Astrocyte (in vitro differentiated cells and primary cell): ENCODE measurements around the gene RUFY1. TPM values are rescaled to one million over a fixed set of nuclear protein-coding genes. Genes with fewer than 3 reads are reported as not detected.
A peak's percentile ranks its signal among the peaks of the same experiment; 100 is the strongest.
"Not testable (repeated sequence)": the region's sequence is repeated elsewhere in the genome, so short reads cannot be mapped to it uniquely, and the experiment has no call there.

Experiments
- DNase-seq: peaks from one replicate; pipeline ENCODE4 v3.0.0-alpha.2; 2010; ENCODE audit warnings: low read depth
- FAIRE-seq: peaks from 2 replicates; lab custom pipeline; 2011; peaks lifted over from hg19 to GRCh38; lab: Jason Lieb, UNC
- H2AFZ ChIP-seq: 2 replicates; pipeline ENCODE4 v1.6.0; 2012; ENCODE audit warnings: low read depth, low read length, inconsistent platforms
- H3K27ac ChIP-seq: 2 replicates; pipeline ENCODE4 v1.5.1; 2011; ENCODE audit warnings: low read depth, low read length, inconsistent platforms
- H3K27me3 ChIP-seq: 2 replicates; pipeline ENCODE4 v1.6.0; 2011; ENCODE audit warnings: low read length, inconsistent platforms; ENCODE audit not compliant: insufficient read depth
- H3K36me3 ChIP-seq: 2 replicates; pipeline ENCODE4 v1.5.1; 2011; ENCODE audit warnings: low read length, inconsistent platforms; ENCODE audit not compliant: insufficient read depth
- H3K4me1 ChIP-seq: 2 replicates; pipeline ENCODE4 v1.5.1; 2011; ENCODE audit warnings: low read length, inconsistent platforms; ENCODE audit not compliant: insufficient read depth
- H3K4me2 ChIP-seq: 2 replicates; pipeline ENCODE4 v1.6.0; 2012; ENCODE audit warnings: low read length, inconsistent platforms
- H3K4me3 ChIP-seq: 2 replicates; pipeline ENCODE4 v1.5.1; 2011; ENCODE audit warnings: low read depth, mild to moderate bottlenecking, low read length, inconsistent platforms; ENCODE audit not compliant: insufficient read depth
- H3K79me2 ChIP-seq: 2 replicates; pipeline ENCODE4 v1.6.0; 2012; ENCODE audit warnings: mild to moderate bottlenecking, low read length, inconsistent platforms; ENCODE audit not compliant: insufficient read depth
- H3K9ac ChIP-seq: 2 replicates; pipeline ENCODE4 v1.6.0; 2012; ENCODE audit warnings: mild to moderate bottlenecking, low read length, inconsistent platforms
- H3K9me3 ChIP-seq: 2 replicates; pipeline ENCODE4 v1.5.1; 2012; ENCODE audit warnings: low read depth, mild to moderate bottlenecking, low read length, inconsistent platforms; ENCODE audit not compliant: insufficient read depth
- H4K20me1 ChIP-seq: 2 replicates; pipeline ENCODE4 v1.6.0; 2012; ENCODE audit warnings: low read length, inconsistent platforms; ENCODE audit not compliant: insufficient read depth
- H3K27ac Mint-ChIP-seq: one replicate; pipeline ENCODE4 v1.8.0; 2021; ENCODE audit warnings: mild to moderate bottlenecking, mixed read lengths; ENCODE audit not compliant: unreplicated experiment
- H3K27me3 Mint-ChIP-seq: one replicate; pipeline ENCODE4 v1.8.0; 2021; ENCODE audit warnings: low read depth, mixed read lengths; ENCODE audit not compliant: unreplicated experiment
- H3K36me3 Mint-ChIP-seq: one replicate; pipeline ENCODE4 v1.8.0; 2021; ENCODE audit warnings: low read depth, mixed read lengths; ENCODE audit not compliant: unreplicated experiment
- H3K4me1 Mint-ChIP-seq: one replicate; pipeline ENCODE4 v1.8.0; 2021; ENCODE audit warnings: low read depth, mixed read lengths; ENCODE audit not compliant: unreplicated experiment
- H3K4me3 Mint-ChIP-seq: one replicate; pipeline ENCODE4 v1.8.0; 2021; ENCODE audit warnings: mild to moderate bottlenecking, moderate library complexity, mixed read lengths; ENCODE audit not compliant: unreplicated experiment
- H3K9me3 Mint-ChIP-seq: one replicate; pipeline ENCODE4 v1.8.0; 2021; ENCODE audit warnings: mild to moderate bottlenecking, mixed read lengths; ENCODE audit not compliant: unreplicated experiment
- EZH2 ChIP-seq: IDR thresholded peaks from 2 replicates; pipeline ENCODE4 v1.6.1; 2012; ENCODE audit warnings: mild to moderate bottlenecking, low read length, inconsistent platforms; ENCODE audit not compliant: insufficient read depth
- total RNA-seq: library from RNA; stranded (reverse); gene quantifications from 2 replicates; pipeline ENCODE4 v1.2.1, GENCODE V29; 2021
- TF ChIP-seq, protein P1 (sequence below): IDR thresholded peaks from 2 replicates; pipeline ENCODE4 v1.5.1; 2011; ENCODE audit warnings: low read depth, mild to moderate bottlenecking, inconsistent platforms, low read length, moderate library complexity; ENCODE audit not compliant: insufficient read depth

Gene RUFY1
- total RNA-seq, 1 donor from 2014 or later = 34.1 TPM

DNA sequence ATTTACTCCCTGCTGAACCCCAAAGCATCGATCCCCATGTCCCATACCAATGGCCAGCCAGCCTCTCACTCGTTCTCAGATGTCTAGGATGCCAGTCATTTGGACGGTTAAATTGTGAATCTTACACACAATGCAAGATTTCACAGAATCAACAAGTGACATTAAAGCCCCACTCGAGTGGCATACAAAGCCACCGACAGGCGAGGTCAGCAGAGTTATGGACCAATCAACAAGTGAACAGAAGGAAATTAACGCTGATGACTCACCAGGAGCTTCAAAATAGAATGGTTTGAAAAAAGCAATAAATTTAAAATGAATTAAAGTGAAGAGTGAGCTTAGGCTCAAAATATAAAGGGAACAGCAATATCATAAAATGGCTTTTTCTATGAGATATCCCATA, 8.2 kb upstream of the RUFY1 start:
- Histone ChIP-seq H3K27me3 (no peaks in the 10 kb centered on the region), H3K4me1 (no peaks in the 10 kb centered on the region), H4K20me1 (no peaks in the 10 kb centered on the region), H3K4me2 (no peak overlapping the region), H2AFZ (no peak overlapping the region), H3K79me2 (no peaks in the 10 kb centered on the region), H3K4me3 (no peak overlapping the region), H3K27ac (no peak overlapping the region), H3K9me3 (no peaks in the 10 kb centered on the region), H3K9ac (no peak overlapping the region), H3K36me3 (no peaks in the 10 kb centered on the region)
- DNase-seq (no peak), FAIRE-seq (no peak)
- H3K4me3 Mint-ChIP-seq = no peak overlapping the region
- TF ChIP-seq, protein P1, sequence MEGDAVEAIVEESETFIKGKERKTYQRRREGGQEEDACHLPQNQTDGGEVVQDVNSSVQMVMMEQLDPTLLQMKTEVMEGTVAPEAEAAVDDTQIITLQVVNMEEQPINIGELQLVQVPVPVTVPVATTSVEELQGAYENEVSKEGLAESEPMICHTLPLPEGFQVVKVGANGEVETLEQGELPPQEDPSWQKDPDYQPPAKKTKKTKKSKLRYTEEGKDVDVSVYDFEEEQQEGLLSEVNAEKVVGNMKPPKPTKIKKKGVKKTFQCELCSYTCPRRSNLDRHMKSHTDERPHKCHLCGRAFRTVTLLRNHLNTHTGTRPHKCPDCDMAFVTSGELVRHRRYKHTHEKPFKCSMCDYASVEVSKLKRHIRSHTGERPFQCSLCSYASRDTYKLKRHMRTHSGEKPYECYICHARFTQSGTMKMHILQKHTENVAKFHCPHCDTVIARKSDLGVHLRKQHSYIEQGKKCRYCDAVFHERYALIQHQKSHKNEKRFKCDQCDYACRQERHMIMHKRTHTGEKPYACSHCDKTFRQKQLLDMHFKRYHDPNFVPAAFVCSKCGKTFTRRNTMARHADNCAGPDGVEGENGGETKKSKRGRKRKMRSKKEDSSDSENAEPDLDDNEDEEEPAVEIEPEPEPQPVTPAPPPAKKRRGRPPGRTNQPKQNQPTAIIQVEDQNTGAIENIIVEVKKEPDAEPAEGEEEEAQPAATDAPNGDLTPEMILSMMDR = no peak
- H3K27me3 Mint-ChIP-seq = no peaks in the 10 kb centered on the region
- H3K27ac Mint-ChIP-seq = no peak overlapping the region
- H3K36me3 Mint-ChIP-seq = no peaks in the 10 kb centered on the region
- H3K4me1 Mint-ChIP-seq = no peaks in the 10 kb centered on the region
- H3K9me3 Mint-ChIP-seq = peaks cover 3% of the 10 kb centered on the region

DNA sequence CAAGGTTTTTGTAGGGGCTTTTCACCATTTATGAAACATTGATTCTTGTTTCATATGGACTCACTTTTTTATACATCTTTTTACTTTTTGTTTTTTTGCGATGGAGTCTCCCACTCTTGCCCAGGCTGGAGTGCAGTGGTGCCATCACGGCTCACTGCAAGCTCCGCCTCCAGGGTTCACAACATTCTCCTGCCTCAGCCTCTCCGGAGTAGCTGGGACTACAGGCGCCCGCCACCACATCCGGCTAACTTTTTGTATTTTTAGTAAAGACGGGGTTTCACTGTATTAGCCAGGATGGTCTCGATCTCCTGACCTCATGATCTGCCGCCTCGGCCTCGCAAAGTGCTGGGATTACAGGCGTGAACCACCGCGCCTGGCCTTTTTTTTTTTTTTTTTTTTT, 7.1 kb upstream of the RUFY1 start:
- H4K20me1 ChIP-seq, H3K9me3 Mint-ChIP-seq, H2AFZ ChIP-seq, H3K36me3 ChIP-seq, H3K9me3 ChIP-seq, H3K79me2 ChIP-seq, FAIRE-seq, H3K4me2 ChIP-seq, H3K9ac ChIP-seq, H3K27me3 ChIP-seq, H3K27ac Mint-ChIP-seq, H3K27me3 Mint-ChIP-seq, H3K27ac ChIP-seq, H3K36me3 Mint-ChIP-seq, DNase-seq, H3K4me1 ChIP-seq, H3K4me1 Mint-ChIP-seq, H3K4me3 Mint-ChIP-seq, H3K4me3 ChIP-seq: not testable (repeated sequence)

DNA sequence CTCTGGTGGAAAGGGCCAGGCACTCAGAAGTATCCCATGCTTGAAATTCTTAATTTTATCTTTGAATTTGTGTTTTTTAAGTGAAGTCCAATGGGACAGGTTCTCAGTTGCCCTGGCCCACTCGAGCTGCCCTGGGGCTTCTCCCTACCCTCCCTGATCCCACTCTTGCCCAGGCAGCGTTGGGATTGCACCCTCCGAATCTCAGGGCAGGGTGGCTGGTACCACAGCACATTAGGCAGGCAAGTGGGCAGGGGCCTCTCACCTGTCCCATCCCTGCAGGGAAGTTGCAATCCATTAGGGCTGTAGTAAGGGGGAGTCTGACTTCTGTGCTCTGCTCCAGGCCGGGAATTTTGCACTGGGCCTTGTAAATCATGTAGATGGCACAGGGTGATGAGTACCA, 2.7 kb downstream of the RUFY1 start:
- no peak overlapping the region for H3K27ac Mint-ChIP-seq

More for the DNA sequence above, 2.7 kb downstream of the RUFY1 start:
- Histone ChIP-seq H4K20me1 (peaks cover 9% of the 10 kb centered on the region), H3K4me2 (no peak overlapping the region), H3K4me3 (no peak overlapping the region), H3K9me3 (no peaks in the 10 kb centered on the region), H2AFZ (no peak overlapping the region), H3K79me2 (peaks cover 69% of the 10 kb centered on the region), H3K27me3 (no peaks in the 10 kb centered on the region), H3K27ac (no peak overlapping the region), H3K36me3 (no peaks in the 10 kb centered on the region), H3K4me1 (peaks cover 19% of the 10 kb centered on the region), H3K9ac (no peak overlapping the region)
- Mint-ChIP-seq H3K4me3 (peak overlapping the region; percentile 93), H3K4me1 (peaks cover 16% of the 10 kb centered on the region), H3K9me3 (no peaks in the 10 kb centered on the region), H3K27me3 (no peaks in the 10 kb centered on the region), H3K36me3 (no peaks in the 10 kb centered on the region)
- FAIRE-seq (no peak), DNase-seq (no peak)
- TF ChIP-seq, protein P1 = no peak
- no peak for TF ChIP-seq EZH2
